NCI-H524 (cell line): ENCODE results near the gene PPFIA1.
"Not testable (repeated sequence)": the region's sequence is repeated elsewhere in the genome, so short reads cannot be mapped to it uniquely, and the experiment has no call there.

Experiments used
- DNase-seq, 2 experiments: peaks; one replicate each; lab custom pipeline; 2025; lab: John Stamatoyannopoulos, UW

The PPFIA1 gene

DNA sequence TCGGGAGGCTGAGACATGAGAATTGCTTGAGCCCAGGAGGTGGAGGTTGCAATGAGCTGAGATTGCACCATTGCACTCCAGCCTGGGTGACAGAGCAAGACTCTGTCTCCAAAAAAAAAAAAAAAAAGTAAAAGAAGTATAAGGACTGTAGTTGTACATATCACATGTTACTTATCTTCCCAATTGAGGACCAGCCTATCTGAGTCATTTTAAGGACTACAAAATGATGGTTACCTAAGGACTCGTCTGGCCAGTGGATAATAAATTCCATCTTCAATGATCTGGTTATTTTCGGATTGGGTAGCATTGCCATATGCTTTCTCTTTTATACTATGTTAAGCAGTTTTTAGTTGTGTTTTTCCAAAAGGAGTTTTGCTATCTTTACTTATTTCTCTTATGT, 55.3 kb downstream of the PPFIA1 start:
- DNase-seq = no peak

- DNase-seq = no peak
Measured at GRCh38 chr11:70326365-70326811, 55.9 kb downstream of the PPFIA1 start.

- no peak for DNase-seq
Measured at GRCh38 chr11:70326833-70327232, 56.3 kb downstream of the PPFIA1 start.

DNA sequence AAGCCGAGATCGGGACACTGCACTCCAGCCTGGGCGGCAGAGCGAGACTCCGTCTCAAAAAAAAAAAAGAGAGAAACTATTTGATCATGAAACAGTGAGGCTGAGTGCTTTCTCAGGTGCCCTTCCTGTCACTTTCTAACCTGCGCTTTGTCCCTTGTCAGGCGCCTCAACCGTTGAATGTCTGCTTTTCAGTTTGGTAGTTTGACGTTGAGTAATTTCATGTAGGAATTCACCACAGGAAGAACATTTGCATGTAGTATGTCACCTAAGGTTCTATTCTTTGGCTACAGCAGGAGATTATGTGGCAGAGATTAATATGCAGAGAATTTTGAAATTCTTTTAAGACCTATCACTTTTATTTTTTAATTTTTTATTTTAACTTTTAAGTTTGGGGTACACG, 57.2 kb downstream of the PPFIA1 start:
- no peak for DNase-seq

- DNase-seq = no peak
Measured at GRCh38 chr11:70328556-70328955, 58.1 kb downstream of the PPFIA1 start.

- DNase-seq = not testable (repeated sequence)
Measured at GRCh38 chr11:70331320-70331843, 60.9 kb downstream of the PPFIA1 start.

DNA sequence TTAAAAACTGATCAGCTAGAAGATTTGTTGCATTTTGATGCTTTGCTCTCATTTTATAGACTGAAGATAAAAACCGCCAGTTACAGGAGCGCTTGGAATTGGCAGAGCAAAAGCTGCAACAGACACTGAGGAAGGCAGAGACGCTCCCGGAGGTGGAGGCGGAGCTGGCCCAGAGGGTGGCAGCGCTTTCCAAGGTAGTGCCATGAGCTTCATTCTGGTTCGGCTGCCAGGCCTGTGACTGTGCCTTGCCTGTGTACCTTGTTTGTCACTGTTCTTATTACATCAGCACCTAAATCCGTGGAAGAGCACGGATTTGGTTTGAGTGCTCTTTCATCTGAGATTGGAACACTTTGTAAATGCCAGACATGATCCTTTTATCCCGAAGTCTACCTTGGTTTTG, 61.4 kb downstream of the PPFIA1 start:
- no peak for DNase-seq

- no peak for DNase-seq
Measured at GRCh38 chr11:70332567-70332966, 62.1 kb downstream of the PPFIA1 start.

- no peak for DNase-seq
Measured at GRCh38 chr11:70333261-70333660, 62.8 kb downstream of the PPFIA1 start.

DNA sequence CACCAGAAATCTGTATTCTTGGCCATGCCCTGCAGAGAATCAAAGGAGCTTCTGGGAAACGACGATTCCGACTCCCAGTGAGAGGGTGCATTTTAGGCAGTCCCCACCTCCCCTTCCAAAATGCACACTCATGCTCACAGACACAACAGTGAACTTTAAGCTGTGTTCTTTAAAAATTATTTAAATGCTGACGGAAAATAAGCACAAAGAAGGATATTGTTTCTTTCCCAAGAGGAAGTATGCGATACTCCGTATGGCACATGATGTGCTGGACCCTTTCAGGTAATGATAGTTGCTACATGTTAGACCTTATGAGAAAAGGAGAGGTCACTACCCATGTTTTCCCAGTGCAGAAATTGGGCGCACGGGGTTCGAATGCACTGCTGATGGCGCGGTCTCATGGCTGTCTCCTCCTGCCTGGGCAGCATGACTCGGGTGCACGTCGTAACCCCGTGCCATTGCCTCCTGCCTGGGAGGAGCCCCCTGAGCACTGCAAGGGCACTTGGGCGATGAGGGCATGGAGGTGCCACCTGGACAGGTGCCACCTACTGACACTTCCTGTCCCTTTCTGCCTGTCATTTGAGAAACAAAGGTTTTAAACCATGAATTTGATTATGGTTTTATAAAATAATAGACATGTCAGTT, 64.0 kb downstream of the PPFIA1 start:
- DNase-seq = no peak

DNA sequence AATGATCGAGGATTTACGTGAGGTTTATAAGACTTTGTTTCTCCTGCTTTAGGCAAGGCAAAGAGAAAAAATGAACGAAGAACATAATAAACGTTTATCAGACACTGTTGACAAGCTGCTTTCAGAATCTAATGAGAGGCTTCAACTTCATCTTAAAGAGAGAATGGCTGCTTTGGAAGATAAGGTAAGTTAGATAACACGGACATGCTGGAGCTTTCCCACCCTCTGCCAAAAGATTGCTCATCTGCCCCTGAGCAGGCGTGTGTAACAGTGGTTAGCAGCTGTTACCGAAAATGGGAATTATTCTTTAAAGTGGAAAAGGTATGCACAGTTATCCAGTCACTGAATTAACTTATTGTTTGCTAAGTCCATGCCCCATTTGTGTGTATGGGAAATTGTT, 65.0 kb downstream of the PPFIA1 start:
- no peak for DNase-seq

GRCh38 chr11:70338594-70338993, 68.1 kb downstream of the PPFIA1 start:
- DNase-seq = no peak

DNA sequence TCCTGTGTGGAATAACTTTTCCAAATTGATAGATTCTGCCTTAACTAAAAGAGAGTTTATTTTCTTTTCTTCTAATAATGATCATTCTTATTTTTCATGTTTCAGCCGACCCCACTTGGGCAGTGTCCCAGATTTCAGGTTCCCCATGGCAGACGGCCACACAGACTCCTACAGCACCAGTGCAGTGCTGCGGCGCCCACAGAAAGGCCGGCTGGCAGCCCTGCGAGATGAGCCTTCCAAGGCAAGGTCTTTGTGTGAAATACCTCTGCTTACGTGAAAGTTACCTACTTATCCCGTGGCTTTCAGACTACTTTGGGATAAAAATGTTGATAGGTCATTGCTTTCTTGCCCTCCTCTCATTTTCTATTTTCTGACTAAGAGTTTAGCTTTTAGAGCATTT, 68.6 kb downstream of the PPFIA1 start:
- DNase-seq = no peak

GRCh38 chr11:70341881-70342429, 71.5 kb downstream of the PPFIA1 start:
- no peak for DNase-seq

- no peak for DNase-seq
Measured at GRCh38 chr11:70343636-70344035, 73.1 kb downstream of the PPFIA1 start.

- DNase-seq = no peak
Measured at GRCh38 chr11:70348191-70348590, 77.7 kb downstream of the PPFIA1 start.

GRCh38 chr11:70348608-70349007, 78.1 kb downstream of the PPFIA1 start:
- DNase-seq = no peak

- DNase-seq = no peak
Measured at GRCh38 chr11:70351646-70352045, 81.2 kb downstream of the PPFIA1 start.

DNA sequence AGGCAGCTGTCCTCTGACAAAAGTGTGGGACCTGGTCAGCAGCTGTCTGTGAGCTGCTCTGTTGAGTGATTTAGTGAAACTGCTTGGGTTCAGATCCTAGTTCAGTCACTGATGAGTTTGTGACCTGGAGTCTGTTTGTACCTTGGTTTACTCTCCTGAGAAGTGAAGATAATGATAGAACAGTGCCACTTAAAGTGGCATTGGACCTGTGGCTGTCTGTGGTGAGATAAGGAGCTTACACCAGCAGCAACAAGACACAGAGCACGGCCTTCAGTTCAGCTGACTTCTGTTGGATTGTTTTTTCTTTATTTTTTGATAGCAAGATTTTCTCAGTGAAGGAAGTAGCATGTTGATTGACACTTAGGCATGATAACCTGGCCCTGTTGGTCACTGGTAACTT, 81.6 kb downstream of the PPFIA1 start:
- no peak for DNase-seq

DNA sequence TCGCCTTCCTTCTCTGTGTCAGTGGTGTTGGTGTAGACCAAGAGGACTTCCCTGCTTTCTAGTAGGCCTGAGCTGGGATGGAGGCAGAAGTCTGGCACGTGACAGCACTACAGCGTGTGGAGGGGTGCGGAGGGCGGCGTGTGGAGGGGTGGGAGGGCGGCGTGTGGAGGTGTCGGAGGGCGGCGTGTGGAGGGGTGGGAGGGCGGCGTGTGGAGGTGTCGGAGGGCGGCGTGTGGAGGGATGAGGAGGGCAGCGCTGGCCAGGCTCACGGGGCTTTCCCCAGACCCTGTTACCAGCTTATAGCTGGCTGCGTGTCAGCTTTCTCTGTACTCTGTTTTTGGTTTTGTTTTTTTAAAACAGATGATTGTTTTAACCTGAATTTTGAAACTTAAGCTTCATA, 82.1 kb downstream of the PPFIA1 start:
- DNase-seq = no peak

GRCh38 chr11:70353329-70353728, 82.8 kb downstream of the PPFIA1 start:
- DNase-seq = no peak

- DNase-seq = no peak
Measured at GRCh38 chr11:70353900-70354568, 83.5 kb downstream of the PPFIA1 start.

DNA sequence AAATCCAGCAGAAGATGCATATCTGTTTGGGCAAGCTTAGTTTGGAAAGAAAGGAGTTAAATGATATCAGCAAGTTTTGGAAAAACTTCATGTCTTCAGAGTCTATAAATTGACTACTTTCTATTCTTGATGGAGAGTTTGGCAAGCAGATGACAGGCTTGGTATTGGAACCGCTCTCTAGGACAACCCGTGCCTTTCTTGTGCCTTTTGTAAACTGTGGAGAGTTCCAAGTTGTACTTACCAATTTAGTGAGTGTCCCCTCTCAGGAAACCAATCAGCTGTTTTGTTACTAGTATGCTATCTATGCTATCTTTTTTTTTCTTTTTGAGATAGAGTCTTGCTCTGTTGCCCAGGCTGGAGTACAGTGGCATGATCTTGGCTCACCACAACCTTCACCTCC, 84.1 kb downstream of the PPFIA1 start:
- no peak for DNase-seq
